ENCODE results near the gene GRIN1.

The GRIN1 gene

DNA sequence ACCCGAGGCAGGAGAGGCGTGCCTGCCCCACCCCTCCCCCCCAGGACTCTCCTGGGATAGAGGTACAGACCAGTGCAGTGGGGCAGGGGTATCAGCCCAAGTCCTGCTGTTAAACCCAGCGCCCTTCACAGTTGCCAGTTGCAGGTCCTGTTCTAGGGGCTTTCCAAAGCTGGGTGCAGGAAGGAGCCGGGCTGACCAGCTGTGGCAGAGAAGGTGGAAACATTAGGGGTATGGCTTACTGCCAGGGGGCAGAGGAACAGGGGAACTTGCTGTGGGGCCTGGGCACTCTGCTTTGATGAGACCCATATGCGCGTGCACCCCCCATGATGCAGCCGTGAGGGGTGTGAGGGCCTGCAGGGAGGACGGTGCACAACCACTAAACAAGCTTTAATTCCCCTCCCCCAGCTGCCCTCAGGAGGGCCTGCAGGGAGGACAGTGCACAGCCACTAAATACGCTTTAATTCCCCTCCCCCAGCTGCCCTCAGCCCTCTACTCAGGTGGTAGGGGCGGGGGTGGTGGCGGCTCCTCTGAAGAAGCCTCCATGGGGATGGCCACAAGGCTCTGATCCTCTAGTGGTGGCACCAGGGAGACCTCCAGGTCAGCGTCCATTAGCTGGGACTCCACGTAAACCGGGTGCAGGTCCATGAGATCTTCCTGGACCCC, 31.7 kb downstream of the GRIN1 start:
- no peak overlapping the region for H3K4me3 ChIP-seq
- H3K27ac ChIP-seq: no peak overlapping the region

DNA sequence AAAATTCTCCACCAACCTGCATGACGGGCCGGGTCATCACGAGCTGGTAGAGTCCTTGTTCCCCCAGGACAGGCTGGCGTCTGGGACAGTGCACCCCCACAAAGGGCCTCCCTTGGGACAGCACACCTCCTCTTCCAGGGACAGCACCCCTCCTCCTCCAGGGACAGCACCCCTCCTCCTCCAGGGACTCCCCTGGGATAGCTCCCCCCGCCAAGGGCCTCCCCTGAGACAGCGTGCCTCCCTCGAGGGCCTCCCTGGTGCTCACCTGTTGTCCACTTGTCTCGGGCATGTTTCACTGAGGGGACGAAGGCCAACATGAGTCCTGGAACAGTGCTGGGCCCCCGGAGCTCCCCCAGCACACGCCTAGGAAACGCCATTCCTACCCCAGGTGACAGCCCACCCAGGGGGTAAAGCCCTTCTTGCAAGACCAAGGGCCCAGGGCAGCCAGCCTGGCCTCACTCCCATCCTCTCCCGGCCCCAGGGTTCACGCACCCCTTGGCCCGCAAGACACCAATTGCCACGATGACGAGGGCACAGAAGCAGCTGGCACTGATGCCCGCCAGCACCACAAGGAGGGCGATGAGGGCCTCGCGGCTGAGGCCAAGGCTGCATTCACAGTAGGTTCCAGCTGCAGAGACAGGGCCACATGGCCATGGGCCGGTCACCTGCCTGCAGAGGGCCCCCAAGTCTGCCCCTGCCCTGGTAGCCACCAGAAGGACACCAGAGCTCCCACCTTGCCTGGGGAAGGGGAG, 32.4 kb downstream of the GRIN1 start:
- Histone ChIP-seq H3K4me3 (no peak overlapping the region), H3K27ac (no peak overlapping the region)

DNA sequence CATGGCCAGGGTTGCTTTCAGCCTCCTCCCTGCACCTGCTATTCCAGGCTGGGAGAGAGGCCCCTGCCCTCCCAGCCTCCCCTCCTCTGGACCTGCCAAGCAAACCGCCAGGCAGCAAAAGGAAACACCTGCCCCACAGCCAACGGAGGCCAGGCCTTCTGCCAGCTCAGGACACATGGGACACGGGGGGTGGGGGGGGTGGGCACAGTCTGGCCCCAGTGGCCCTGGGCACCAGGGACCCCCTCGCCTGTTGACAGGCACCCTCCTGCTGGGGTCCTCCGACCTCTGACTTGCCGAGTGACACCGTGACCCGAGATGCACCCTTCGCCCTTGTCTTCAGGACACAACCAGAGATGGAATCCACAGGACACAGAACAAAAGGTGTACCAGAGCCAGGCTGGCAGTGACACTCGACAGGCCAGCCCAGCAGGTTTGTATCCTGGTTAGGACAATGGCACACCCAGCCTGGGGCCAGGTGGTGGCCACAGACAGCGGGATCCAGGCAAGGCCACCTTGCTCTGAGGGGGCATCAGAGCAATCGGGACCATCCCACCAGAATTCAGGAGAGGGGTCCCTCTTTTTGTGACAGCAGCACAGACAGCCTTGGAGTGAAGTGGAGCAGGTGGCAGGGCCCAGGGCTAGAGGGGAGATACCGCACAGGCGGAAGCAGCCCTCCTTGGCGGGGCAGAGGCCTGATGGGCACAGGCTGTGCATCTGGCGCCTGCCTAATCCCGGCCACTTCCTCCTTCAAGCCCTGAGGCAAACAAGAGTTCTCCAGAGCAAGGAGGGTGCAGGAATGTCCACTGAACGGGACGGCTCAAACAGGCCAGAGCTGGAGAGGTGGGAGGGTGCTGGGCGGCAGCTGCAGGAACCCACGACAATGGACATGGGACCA, 34.2 kb downstream of the GRIN1 start:
- H3K4me3 ChIP-seq: no peak overlapping the region
- H3K27ac ChIP-seq: peak overlapping the region in 1 of 21 experiments; percentile 30

DNA sequence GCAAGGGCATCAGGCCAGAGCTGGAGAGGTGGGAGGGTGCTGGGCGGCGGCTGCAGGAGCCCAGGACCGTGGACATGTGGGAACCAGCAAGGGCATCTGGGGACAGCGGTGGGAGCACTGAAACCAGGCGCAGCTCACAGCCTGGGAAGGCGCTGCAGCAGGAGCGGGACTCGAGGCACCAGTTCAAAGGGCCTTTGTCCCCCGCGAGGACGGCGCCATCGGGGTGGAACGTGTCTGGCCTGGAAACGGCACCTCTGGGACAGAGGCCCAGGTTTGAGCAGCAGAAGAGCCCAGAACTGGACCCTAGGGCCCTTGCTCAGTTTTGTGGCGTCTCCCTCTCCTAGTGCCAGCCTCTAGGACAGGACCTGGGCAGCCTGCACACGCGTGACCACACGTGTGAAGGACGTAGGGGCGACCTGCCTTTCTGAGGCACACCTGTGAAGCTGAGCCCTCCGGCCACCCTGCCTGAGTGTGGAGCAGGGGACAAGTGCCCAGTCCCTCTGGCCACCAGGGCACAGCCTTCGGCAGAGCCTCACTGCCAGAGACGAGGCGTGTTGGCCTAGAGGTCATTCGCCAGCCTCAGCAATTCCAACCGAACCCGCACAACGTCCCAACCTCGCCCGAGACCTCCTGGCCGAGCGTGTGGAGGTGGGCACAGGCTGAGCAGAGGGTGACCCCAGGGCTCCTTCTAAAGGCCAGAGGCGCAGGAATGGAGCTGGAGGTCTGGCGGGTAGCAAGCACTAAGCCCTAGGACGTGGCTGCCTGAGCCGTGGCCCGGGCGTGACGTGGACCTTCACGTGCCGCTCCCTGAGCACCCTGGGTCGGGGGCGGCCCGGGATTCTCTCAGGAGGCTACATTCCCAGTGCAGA, 35.1 kb downstream of the GRIN1 start:
- Histone ChIP-seq H3K27ac (peak overlapping the region in 2 of 21 experiments; percentile 11 to 30), H3K4me3 (no peak overlapping the region)

DNA sequence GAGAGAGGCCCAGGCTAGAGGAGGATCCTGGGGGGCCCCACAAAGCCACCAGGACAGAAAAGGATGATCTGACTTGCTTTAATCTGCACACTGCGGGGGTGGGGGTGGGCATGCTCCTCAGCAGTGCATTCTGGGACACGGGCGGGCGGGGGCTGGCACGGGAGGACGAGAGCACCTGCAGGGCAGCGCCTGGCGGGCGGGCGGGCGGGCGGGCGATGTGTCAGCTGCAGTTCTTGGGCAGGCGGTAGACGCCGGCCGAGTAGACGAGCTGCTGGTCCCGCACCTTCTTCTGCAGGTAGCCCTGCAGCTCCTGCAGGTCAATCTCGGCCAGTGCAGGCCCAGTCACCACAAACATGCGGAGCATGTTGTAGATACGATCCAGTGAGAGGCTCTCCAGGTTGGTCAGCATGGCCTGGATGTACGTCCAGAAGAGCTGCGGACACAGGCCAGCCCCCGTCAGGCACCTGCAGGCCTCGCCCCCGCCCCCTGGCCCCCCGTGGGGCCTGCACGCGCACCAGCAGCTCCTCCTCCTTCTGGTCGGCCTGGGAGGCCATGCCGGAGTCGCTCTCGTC, 35.9 kb downstream of the GRIN1 start:
- H3K27ac ChIP-seq: peak overlapping the region in 1 of 21 experiments; percentile 50

DNA sequence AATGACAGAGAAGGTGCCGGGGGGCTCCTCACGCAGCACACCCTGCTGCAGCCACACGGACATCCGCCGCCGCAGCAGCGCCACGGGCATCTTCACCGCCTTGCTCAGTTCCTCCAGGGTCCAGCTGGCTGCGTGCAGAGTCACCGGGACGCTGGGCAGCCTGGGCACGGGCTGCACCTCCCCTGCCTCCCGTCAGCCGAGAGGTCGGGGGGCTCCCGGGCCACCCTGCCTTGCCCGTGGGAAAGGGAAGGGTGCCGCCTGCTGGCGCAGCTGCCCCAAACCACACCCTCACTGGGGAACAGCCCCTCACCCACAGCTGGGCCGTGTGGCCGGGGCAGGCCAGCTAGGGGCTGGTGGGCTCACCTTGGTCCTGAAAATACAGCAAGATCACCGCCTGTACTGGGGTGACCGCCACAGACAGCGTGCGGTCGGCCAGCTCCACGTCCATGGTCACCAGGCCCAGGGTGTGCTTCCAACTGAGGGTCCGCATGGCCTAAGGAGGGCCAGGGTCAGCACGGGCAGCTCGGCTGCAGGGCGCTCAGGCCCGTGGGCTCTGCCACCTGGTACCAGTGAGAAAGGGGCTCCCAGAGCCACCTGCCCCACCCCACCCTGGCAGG, 36.5 kb downstream of the GRIN1 start:
- Histone ChIP-seq H3K4me3 (no peak overlapping the region), H3K27ac (no peak overlapping the region)

More for the DNA sequence above, 35.9 kb downstream of the GRIN1 start:
- H3K4me3 ChIP-seq: no peak overlapping the region

DNA sequence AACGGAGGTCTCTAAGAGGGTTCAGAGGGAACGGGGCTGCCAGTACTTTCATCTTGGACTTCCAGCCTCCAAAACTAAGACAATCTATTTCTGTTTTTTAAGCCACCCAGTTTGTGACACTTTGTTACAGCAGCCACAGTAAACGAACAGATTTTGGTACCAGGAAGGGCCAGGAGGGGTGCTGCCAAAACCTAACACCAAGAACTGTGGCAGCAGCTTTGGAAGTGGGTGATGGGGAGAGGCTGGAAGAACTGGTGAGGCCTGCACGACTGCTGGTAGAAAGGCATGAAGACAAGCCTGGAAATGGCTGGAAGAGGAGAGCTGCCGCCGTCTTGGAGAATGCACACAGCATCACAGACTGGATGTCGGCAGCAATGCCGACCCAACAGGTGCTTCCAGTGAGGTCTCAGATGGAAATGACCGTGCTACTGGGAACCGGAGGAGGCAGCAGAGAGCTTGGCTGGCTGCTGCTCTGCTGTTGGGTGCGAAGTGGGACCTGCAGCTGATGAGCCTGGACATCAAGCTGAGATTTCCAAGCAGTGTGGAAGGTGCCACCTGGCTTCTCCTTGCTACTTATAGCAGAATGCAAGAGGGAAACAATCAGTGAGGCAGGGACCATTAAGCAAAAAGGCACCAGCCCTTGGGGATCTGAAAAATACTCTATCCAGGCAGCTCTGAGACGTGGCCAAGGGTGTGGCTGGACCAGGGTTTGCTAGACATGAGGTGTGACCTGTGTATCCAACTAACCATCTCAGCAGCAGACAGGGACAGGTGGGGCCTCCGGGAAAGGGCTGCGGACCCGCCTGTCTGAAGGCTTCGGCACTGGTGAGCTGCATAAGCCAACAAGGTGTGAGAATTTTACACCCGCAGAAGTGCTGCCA, 37.6 kb downstream of the GRIN1 start:
- H3K4me3 ChIP-seq: no peak overlapping the region
- no peak overlapping the region for H3K27ac ChIP-seq

DNA sequence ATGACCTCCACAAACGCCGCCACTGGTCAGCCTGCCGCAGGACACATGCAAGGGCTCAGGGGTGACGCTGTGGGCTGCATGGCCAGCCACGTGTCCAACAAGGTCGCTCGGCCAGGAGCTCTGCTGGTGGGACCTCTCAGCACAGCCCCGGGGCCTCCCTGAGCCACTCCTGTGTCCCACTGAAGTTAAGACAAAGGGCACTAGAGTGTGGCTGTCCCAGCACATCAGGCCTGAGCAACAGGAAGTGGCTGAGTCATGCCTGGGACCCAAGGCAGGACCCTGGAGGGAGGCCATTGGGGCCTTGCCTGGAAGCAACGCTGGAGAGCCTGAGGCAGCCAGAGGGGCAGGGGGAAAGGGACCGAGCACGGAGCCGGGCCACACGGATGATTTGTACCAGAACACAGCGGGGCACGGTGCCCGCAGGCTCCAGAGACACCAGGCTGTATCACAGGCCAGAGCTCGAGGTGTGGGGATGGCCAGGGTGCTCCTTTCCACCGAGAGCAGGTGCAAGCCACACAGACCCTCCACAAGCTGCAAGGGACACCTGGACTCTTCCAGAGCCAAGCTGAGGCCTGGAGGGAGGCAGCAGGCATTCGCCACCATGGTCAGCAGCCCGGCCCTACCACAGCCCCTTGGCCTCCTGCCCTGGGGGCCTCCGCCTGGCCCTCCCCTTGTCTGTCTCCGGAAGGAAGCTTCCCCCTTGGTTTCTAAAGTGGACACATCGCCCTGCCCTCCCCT, 39.4 kb downstream of the GRIN1 start:
- H3K4me3 ChIP-seq: no peak overlapping the region
- H3K27ac ChIP-seq: no peak overlapping the region

DNA sequence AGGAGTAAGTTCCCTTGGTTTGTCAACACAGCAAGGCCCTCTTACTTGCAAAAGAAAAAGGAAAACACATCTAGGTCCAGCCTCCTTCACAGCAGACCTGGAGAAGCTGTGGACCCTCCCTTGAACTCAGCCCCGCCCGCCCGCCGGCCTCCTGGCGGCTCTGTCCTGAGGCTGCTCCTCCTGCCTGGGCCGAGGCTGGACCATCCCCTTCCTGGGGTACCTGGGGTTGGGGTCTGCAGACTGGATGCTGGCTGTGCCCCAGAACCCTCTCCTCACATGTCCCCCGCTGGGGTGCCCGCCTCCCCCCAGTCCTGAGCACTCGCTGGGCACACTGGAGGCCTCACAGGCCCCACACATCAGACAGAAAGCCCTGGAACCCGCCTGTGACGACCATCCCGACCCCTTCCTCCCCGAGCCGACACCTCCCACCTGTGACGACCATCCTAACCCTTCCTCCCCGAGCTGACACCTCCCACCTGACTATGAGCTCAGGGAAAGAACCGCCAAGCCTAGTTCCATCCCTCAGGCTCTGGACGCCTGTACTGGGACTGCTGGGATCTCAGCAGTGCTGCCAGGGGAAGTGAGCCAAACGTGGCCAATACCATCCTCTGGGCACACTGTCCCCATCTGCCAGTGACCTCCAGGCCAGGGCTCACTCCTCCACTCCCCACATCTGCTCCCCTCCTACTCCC, 40.1 kb downstream of the GRIN1 start:
- no peak overlapping the region for H3K27ac ChIP-seq

DNA sequence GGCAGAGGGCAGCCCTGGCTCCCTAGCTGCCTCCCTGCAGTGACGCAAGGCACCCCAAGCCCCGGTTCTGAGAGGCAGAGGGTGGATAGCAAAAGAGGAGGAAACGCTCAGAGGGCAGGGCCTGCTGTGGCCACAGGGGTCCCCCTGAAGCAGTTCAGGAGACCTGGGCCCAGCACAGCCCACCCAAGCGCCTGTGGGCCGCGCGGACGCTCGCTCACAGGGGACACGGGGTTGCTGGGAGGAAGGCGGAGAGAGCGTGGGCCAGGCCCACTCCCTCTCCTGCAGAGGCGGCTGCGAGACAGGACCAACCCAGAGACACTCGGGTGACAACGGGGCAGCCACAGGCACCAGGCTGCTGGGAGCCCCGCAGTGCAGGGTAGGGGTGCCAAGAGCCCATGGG, 40.8 kb downstream of the GRIN1 start:
- no peak overlapping the region for H3K27ac ChIP-seq

More for the DNA sequence above, 40.1 kb downstream of the GRIN1 start:
- no peak overlapping the region for H3K4me3 ChIP-seq

DNA sequence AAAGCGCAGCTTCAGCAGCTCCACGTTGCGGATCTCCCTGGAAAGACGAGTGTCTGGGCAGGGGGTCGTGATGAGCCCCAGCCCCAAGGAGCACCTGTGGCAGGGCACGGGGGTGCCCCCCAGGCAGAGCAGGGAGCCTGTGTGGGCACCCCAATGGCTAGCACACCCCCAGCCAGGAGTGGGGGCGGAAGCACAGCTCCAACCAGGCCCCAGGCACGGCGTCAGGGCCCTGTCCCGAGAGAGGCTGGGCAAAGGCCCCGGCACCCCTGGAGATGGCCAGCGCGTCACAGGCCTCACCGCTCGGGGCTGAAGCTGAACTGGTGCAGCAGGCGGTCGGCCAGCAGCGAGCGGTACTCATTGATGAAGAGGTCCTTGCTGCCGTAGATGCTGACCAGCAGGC, 41.5 kb downstream of the GRIN1 start:
- no peak overlapping the region for H3K4me3 ChIP-seq
- no peak overlapping the region for H3K27ac ChIP-seq

More for the DNA sequence above, 40.8 kb downstream of the GRIN1 start:
- no peak overlapping the region for H3K4me3 ChIP-seq

DNA sequence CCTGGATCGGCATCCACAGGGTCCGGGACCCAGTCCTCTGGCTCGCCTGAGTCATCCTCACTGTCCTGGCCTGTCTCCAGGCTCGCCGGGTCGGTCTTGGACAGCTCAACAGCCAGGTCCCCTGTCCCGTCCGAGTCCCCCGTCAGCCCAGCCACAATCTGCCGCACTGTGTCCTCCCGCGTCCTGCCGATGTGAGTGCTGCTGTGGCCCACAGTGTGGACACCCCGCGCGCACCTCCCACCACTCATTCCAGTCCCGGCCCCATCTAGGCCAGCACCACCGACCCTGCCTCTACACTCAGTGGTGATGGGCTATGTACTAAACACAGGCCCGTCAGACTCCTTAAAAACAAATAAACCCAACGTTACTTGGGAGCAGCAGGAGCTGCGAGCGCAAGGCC, 42.7 kb downstream of the GRIN1 start:
- H3K27ac ChIP-seq: no peak overlapping the region
- no peak overlapping the region for H3K4me3 ChIP-seq

DNA sequence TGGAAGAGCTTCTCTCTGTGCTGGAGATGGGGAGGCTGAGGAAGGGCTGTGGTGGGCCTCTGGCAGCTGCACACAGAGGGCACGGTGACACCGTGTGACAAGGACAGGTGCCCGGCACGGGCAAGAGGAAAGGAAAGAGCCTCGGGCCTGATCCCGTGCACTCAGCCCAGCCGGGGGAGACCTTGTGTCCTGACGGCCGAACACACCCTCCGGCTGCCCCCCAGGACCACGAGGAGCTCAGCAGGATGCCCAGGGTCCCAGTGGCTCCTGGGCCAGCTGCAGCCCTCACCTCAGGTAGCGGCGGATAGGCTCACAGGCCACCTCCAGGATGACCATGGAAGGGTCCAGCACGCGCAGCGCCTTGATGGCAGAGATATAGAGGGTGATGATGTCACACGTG, 43.9 kb downstream of the GRIN1 start:
- H3K4me3 ChIP-seq: no peak overlapping the region
- no peak overlapping the region for H3K27ac ChIP-seq

DNA sequence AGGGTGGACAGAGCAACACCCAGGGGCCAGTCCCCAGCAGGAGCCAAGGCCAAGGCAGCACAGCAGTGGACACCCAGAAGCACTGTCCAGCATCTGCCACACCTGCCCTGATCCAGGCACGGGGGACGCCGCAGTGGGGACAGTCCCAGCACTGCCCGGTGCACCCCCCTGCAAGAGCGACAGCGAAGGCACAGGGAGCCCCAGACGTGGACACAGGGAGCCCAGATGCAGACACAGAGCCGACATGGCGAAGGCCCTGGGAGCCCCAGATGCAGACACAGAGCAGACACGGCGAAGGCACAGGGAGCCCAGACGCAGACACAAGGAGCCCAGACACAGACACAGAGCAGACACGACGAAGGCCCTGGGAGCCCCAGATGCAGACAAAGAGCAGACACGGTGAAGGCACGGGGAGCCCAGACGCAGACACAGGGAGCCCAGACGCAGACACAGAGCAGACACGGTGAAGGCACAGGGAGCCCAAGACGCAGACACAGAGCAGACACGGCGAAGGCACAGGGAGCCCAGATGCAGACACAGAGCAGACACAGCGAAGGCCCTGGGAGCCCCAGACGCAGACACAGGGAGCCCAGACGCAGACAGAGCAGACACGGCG, 45.1 kb downstream of the GRIN1 start:
- H3K27ac ChIP-seq: no peak overlapping the region
- H3K4me3 ChIP-seq: no peak overlapping the region

DNA sequence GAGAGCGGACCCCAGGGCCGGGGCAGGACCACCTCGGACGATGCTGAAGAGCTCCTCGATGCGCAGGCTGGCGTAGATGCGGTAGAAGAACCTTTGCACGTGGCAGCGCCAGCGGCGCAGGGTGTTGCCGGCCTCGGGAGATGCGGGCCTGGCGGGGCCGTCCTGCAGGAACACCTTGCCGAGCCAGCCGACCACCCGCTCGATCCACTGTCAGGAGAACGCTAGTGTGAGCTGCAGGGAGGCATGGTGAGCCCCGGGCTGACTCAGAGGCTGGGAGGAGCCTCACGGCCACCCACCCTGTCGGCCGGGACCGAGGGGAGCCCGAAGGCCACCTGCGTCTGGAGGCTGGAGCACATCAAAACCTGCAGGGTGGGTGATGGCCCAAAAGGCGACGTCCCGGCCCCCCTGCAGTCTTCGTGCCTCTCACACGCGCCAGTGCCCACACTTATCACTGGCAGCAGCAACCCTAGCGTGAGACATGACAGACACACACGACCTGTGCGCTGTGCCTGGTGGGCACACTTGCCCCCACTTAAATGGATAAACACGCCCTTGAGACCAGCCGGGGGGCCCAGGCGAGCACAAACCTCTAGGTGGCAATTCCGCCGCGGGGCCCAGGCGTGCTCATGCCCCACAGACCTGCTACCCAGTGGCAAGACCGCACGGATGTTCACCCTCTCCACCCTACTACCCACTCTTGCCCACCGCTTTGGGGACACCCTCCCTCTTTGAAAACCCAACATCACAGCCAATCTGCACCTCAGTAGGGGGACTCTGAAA, 46.1 kb downstream of the GRIN1 start:
- Histone ChIP-seq H3K4me3 (no peak overlapping the region), H3K27ac (no peak overlapping the region)

Measured in skin epidermis (tissue), 12 donors.